ENCODE data around the gene OMA1. TPM values are rescaled to one million over a fixed set of nuclear protein-coding genes. Genes with fewer than 3 reads are reported as not detected.

The OMA1 gene
- total and polyA plus RNA-seq, 10 of the 15 experiments (the other 5 are each of a cell fraction or from before 2014, with no cell fraction given) = 23.6 to 67.1 (median 47.1) TPM

GRCh38 chr1:58539553-58539952 lies 7.0 kb downstream of the OMA1 start:
- no peak overlapping the region for H3K4me3 ChIP-seq
- H4K20me1 ChIP-seq (ENCODE audit: control insufficient read depth, insufficient read depth) = no peaks in the 10 kb centered on the region
- H3K27me3 ChIP-seq (replicated peaks in 1 of 2; ENCODE audit: control insufficient read depth in 2 of 2, insufficient read depth in 2 of 2, low read length in 1 of 2) = no peaks in the 10 kb centered on the region
- no TSS peak for BruUV-seq (replicated peaks)
- SMC1A ChIA-PET (ENCODE audit: uncharacterized antibody, unreplicated experiment) = interaction anchor here (0.9 to 1.7 kb wide), 2 partner anchors 113 to 114 kb away, joined by 4 to 7 read pairs; no protein-coding TSS in a partner anchor
- FAIRE-seq (no peak), ATAC-seq (no peak), DNase-seq (ENCODE audit: low read depth, low spot score) (no peak)
- H3K9me3 ChIP-seq (replicated peaks; ENCODE audit: control insufficient read depth, insufficient read depth, low read length) = no peaks in the 10 kb centered on the region
- no peak overlapping the region for H3K9ac ChIP-seq (ENCODE audit: control insufficient read depth, insufficient read depth, low read length)
- RAD21 ChIA-PET (ENCODE audit: unreplicated experiment) = interaction anchor here (1.0 kb wide), 2 partner anchors 14 to 17 kb away, joined by 3 read pairs; no protein-coding TSS in a partner anchor
- POLR2A ChIA-PET = interaction anchor here (1.3 kb wide), 1 partner anchor 13 kb away, joined by 3 read pairs; no protein-coding TSS in a partner anchor
- no peak for TF ChIP-seq HDAC2 (IDR thresholded peaks at IDR 0.05)
- no peak for TF ChIP-seq NFYA (IDR thresholded peaks at IDR 0.05; ENCODE audit: borderline replicate concordance, low read depth, low read length)
- TF ChIP-seq YY1 (IDR thresholded peaks at IDR 0.05; ENCODE audit: low read depth, low read length) = no peak
- no peak overlapping the region for H3K4me2 ChIP-seq (ENCODE audit: control insufficient read depth, insufficient read depth)
- no peaks in the 10 kb centered on the region for H3K79me2 ChIP-seq (ENCODE audit: control insufficient read depth, insufficient read depth, low read length)
- WGBS (ENCODE audit: insufficient coverage, insufficient replicate concordance, low lambda C conversion rate, missing lambda C conversion rate) = 60% methylated on average over 2 of the region's 2 CpGs
- no peaks in the 10 kb centered on the region for H3K4me1 ChIP-seq (ENCODE audit: control insufficient read depth, insufficient read depth, low read length)
- CTCF ChIA-PET = interaction anchor here (0.8 to 1.2 kb wide), 4 partner anchors 12 to 113 kb away, joined by 3 to 6 read pairs (median 4); no protein-coding TSS in a partner anchor
- H2AFZ ChIP-seq (ENCODE audit: control insufficient read depth, low read depth, low read length) = no peak overlapping the region
- in situ Hi-C loops (cut with MboI) = no loop called here
- intact Hi-C loops (cut with micrococcal nuclease; ENCODE audit: unreplicated experiment) = no loop called here
- peaks cover 0 to 2% of the 10 kb centered on the region in 2 experiments; a peak in 1 of 4 replicates for H3K36me3 ChIP-seq (ENCODE audit: control insufficient read depth in 2 of 2, insufficient read depth in 2 of 2, low read length in 1 of 2)
- no peak overlapping the region for H3K27ac ChIP-seq (ENCODE audit: control insufficient read depth, insufficient read depth)

- ChIA-PET POLR2A (interaction anchor here (1.3 kb wide), 1 partner anchor 12 kb away, joined by 3 read pairs; no protein-coding TSS in a partner anchor), RAD21 (ENCODE audit: unreplicated experiment) (interaction anchor here (1.0 to 1.4 kb wide), 2 partner anchors 16 to 473 kb away, joined by 3 to 4 read pairs; no protein-coding TSS in a partner anchor), SMC1A (ENCODE audit: uncharacterized antibody, unreplicated experiment) (interaction anchor here (0.9 to 1.7 kb wide), 3 partner anchors 20 to 114 kb away, joined by 3 to 7 read pairs (median 4); no protein-coding TSS in a partner anchor), CTCF (interaction anchor here (0.7 to 1.5 kb wide), 6 partner anchors 12 to 523 kb away, joined by 3 to 5 read pairs (median 3); no protein-coding TSS in a partner anchor)
- 98% methylated on average over 3 of the region's 3 CpGs for WGBS (ENCODE audit: insufficient coverage, insufficient replicate concordance, low lambda C conversion rate, missing lambda C conversion rate)
- in situ Hi-C loops (cut with MboI) (no loop called here), intact Hi-C loops (cut with micrococcal nuclease; ENCODE audit: unreplicated experiment) (no loop called here)
- Histone ChIP-seq H3K4me2 (ENCODE audit: control insufficient read depth, insufficient read depth) (no peak overlapping the region), H4K20me1 (ENCODE audit: control insufficient read depth, insufficient read depth) (no peaks in the 10 kb centered on the region), H3K27me3 (replicated peaks in 1 of 2; ENCODE audit: control insufficient read depth in 2 of 2, insufficient read depth in 2 of 2, low read length in 1 of 2) (no peaks in the 10 kb centered on the region), H3K79me2 (ENCODE audit: control insufficient read depth, insufficient read depth, low read length) (no peaks in the 10 kb centered on the region), H2AFZ (ENCODE audit: control insufficient read depth, low read depth, low read length) (no peak overlapping the region), H3K9ac (ENCODE audit: control insufficient read depth, insufficient read depth, low read length) (no peak overlapping the region), H3K36me3 (ENCODE audit: control insufficient read depth in 2 of 2, insufficient read depth in 2 of 2, low read length in 1 of 2) (peaks cover 0 to 2% of the 10 kb centered on the region in 2 experiments; a peak in 1 of 4 replicates), H3K4me3 (no peak overlapping the region), H3K27ac (ENCODE audit: control insufficient read depth, insufficient read depth) (no peak overlapping the region), H3K4me1 (ENCODE audit: control insufficient read depth, insufficient read depth, low read length) (no peaks in the 10 kb centered on the region), H3K9me3 (replicated peaks; ENCODE audit: control insufficient read depth, insufficient read depth, low read length) (no peaks in the 10 kb centered on the region)
- no TSS peak for BruUV-seq (replicated peaks)
- TF ChIP-seq, protein P1, sequence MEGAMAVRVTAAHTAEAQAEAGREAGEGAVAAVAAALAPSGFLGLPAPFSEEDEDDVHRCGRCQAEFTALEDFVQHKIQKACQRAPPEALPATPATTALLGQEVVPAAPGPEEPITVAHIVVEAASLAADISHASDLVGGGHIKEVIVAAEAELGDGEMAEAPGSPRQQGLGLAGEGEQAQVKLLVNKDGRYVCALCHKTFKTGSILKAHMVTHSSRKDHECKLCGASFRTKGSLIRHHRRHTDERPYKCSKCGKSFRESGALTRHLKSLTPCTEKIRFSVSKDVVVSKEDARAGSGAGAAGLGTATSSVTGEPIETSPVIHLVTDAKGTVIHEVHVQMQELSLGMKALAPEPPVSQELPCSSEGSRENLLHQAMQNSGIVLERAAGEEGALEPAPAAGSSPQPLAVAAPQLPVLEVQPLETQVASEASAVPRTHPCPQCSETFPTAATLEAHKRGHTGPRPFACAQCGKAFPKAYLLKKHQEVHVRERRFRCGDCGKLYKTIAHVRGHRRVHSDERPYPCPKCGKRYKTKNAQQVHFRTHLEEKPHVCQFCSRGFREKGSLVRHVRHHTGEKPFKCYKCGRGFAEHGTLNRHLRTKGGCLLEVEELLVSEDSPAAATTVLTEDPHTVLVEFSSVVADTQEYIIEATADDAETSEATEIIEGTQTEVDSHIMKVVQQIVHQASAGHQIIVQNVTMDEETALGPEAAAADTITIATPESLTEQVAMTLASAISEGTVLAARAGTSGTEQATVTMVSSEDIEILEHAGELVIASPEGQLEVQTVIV (IDR thresholded peaks at IDR 0.05; ENCODE audit: borderline replicate concordance, partially characterized antibody) = no peak
- TF ChIP-seq ZSCAN29 (IDR thresholded peaks at IDR 0.05) = no peak
- no peak for TF ChIP-seq MYC (IDR thresholded peaks at IDR 0.05; ENCODE audit: insufficient read depth, insufficient read length, insufficient replicate concordance, low read length, severe bottlenecking)
- TF ChIP-seq NFYB (IDR thresholded peaks at IDR 0.05; ENCODE audit: insufficient read depth, low read depth, low read length) = no peak
- TF ChIP-seq, protein P2, sequence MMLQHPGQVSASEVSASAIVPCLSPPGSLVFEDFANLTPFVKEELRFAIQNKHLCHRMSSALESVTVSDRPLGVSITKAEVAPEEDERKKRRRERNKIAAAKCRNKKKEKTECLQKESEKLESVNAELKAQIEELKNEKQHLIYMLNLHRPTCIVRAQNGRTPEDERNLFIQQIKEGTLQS (IDR thresholded peaks at IDR 0.05; ENCODE audit: borderline replicate concordance, extremely low read depth, low read depth, low read length) = no peak
- TF ChIP-seq EZH2 (IDR thresholded peaks at IDR 0.05; ENCODE audit: borderline replicate concordance, control insufficient read depth, low read depth, low read length) = no peak
- no peak for TF ChIP-seq ATF7 (IDR thresholded peaks at IDR 0.05; ENCODE audit: low read depth)
- no peak for TF ChIP-seq ZNF622 (IDR thresholded peaks at IDR 0.05)
- TF ChIP-seq LARP7 (IDR thresholded peaks at IDR 0.05) = no peak
- FAIRE-seq (no peak), DNase-seq (ENCODE audit: low read depth, low spot score) (no peak), ATAC-seq (no peak)
Measured at GRCh38 chr1:58538821-58539220, 7.7 kb downstream of the OMA1 start.

Measured in GM12878 (cell line).